Measurements from ENCODE around the gene OPA3.

- no peak for TF ChIP-seq CTCF (IDR thresholded peaks at IDR 0.05)
- TF ChIP-seq POLR2A (IDR thresholded peaks at IDR 0.05), result no peak
- TF ChIP-seq POLR2AphosphoS5 (IDR thresholded peaks at IDR 0.05), result peak in 1 of 3 donors; percentile 58
These were observed 48.0 kb upstream of the OPA3 start for GRCh38 chr19:45632468-45633196.

Data from stomach (tissue), 4 donors.